H9 (cell line): ENCODE results near the gene TBC1D22A. TPM values are rescaled to one million over a fixed set of nuclear protein-coding genes. Genes with fewer than 3 reads are reported as not detected.

Experiments used
- DNase-seq: peaks from one replicate; pipeline ENCODE4 v3.0.0-alpha.2; 2017
- H2AFZ ChIP-seq: one replicate; pipeline ENCODE4 v1.6.1; 2013; ENCODE audit warnings: mild to moderate bottlenecking, low read length, control low read depth, moderate library complexity
- H2AK5ac ChIP-seq: 2 replicates; pipeline ENCODE4 v1.6.1; 2013; ENCODE audit warnings: low read length, control low read depth, mixed read lengths; ENCODE audit not compliant: insufficient read length
- H2BK120ac ChIP-seq: one replicate; pipeline ENCODE4 v1.6.1; 2013; ENCODE audit warnings: low read depth, mild to moderate bottlenecking, low read length, control low read depth, inconsistent platforms; ENCODE audit not compliant: poor library complexity, severe bottlenecking
- H2BK12ac ChIP-seq: 2 replicates; pipeline ENCODE4 v1.6.1; 2013; ENCODE audit warnings: low read length, control low read depth, mixed read lengths, low read depth; ENCODE audit not compliant: insufficient read length
- H2BK15ac ChIP-seq: 2 replicates; pipeline ENCODE4 v1.6.1; 2013; ENCODE audit warnings: low read depth, low read length, control low read depth
- H2BK20ac ChIP-seq: one replicate; pipeline ENCODE4 v1.6.1; 2013; ENCODE audit warnings: low read depth, mild to moderate bottlenecking, low read length, control low read depth, inconsistent platforms; ENCODE audit not compliant: poor library complexity, severe bottlenecking
- H2BK5ac ChIP-seq: 2 replicates; pipeline ENCODE4 v1.6.1; 2013; ENCODE audit warnings: low read length, control low read depth, mixed read lengths; ENCODE audit not compliant: insufficient read length
- H3K14ac ChIP-seq: 2 replicates; pipeline ENCODE4 v1.6.1; 2013; ENCODE audit warnings: low read length, control low read depth; ENCODE audit not compliant: insufficient read depth
- H3K18ac ChIP-seq: 2 replicates; pipeline ENCODE4 v1.6.1; 2013; ENCODE audit warnings: low read depth, mild to moderate bottlenecking, mixed read lengths, low read length, control low read depth; ENCODE audit not compliant: insufficient read length
- H3K23ac ChIP-seq: 2 replicates; pipeline ENCODE4 v1.6.1; 2013; ENCODE audit warnings: low read length, control low read depth, mixed read lengths, low read depth; ENCODE audit not compliant: insufficient read length
- H3K23me2 ChIP-seq: 2 replicates; pipeline ENCODE4 v1.6.1; 2013; ENCODE audit warnings: low read depth, mild to moderate bottlenecking, mixed read lengths, low read length, control low read depth; ENCODE audit not compliant: insufficient read length, poor library complexity, severe bottlenecking
- H3K27ac ChIP-seq: 2 replicates; pipeline ENCODE4 v1.5.1; 2013; ENCODE audit warnings: low read length, control low read depth, mixed read lengths, low read depth; ENCODE audit not compliant: insufficient read length
- H3K27me3 ChIP-seq: 2 replicates; pipeline ENCODE4 v1.6.1; 2013; ENCODE audit warnings: low read length, control low read depth, inconsistent platforms; ENCODE audit not compliant: insufficient read depth
- H3K4ac ChIP-seq: 2 replicates; pipeline ENCODE4 v1.6.1; 2013; ENCODE audit warnings: low read depth, mild to moderate bottlenecking, control low read depth, inconsistent platforms, low read length, moderate library complexity
- H3K4me1 ChIP-seq: 2 replicates; pipeline ENCODE4 v1.6.1; 2013; ENCODE audit warnings: low read length, control low read depth, inconsistent platforms; ENCODE audit not compliant: insufficient read depth
- H3K4me2 ChIP-seq: 2 replicates; pipeline ENCODE4 v1.6.1; 2013; ENCODE audit warnings: low read length, control low read depth, mixed read lengths; ENCODE audit not compliant: insufficient read length, insufficient read depth
- H3K56ac ChIP-seq: 2 replicates; pipeline ENCODE4 v1.6.1; 2013; ENCODE audit warnings: low read depth, mild to moderate bottlenecking, mixed read lengths, low read length, control low read depth; ENCODE audit not compliant: insufficient read length
- H3K79me1 ChIP-seq: 2 replicates; pipeline ENCODE4 v1.6.1; 2013; ENCODE audit warnings: low read depth, mild to moderate bottlenecking, moderate library complexity, low read length, control low read depth, inconsistent platforms; ENCODE audit not compliant: insufficient read depth, poor library complexity, severe bottlenecking
- H3K79me2 ChIP-seq: 2 replicates; pipeline ENCODE4 v1.6.1; 2013; ENCODE audit warnings: low read length, control low read depth, inconsistent platforms; ENCODE audit not compliant: insufficient read depth
- H3K9ac ChIP-seq: 2 replicates; pipeline ENCODE4 v1.6.1; 2013; ENCODE audit warnings: low read length, control low read depth, mixed read lengths; ENCODE audit not compliant: insufficient read length; ENCODE audit errors: extremely low read depth
- H3K9me3 ChIP-seq: one replicate; pipeline ENCODE4 v1.6.1; 2013; ENCODE audit warnings: low read depth, low read length, inconsistent platforms; ENCODE audit not compliant: control insufficient read depth
- H3T11ph ChIP-seq: one replicate; pipeline ENCODE4 v1.6.1; 2013; ENCODE audit warnings: mild to moderate bottlenecking, low read length, control low read depth, inconsistent platforms
- H4K20me1 ChIP-seq: one replicate; pipeline ENCODE4 v1.6.1; 2013; ENCODE audit not compliant: control insufficient read depth, insufficient read length, insufficient read depth
- H4K5ac ChIP-seq: 2 replicates; pipeline ENCODE4 v1.6.1; 2013; ENCODE audit warnings: low read depth, mild to moderate bottlenecking, mixed read lengths, low read length, control low read depth; ENCODE audit not compliant: insufficient read length
- H4K8ac ChIP-seq: replicated peaks from 2 replicates; pipeline ENCODE4 v1.6.1; 2013; ENCODE audit warnings: low read length, control low read depth, mixed read lengths, low read depth; ENCODE audit not compliant: insufficient read length
- H4K91ac ChIP-seq: 2 replicates; pipeline ENCODE4 v1.6.1; 2013; ENCODE audit warnings: low read depth, mild to moderate bottlenecking, moderate library complexity, mixed read lengths, low read length, control low read depth; ENCODE audit not compliant: insufficient read length
- H3K27ac Mint-ChIP-seq, 3 experiments: 2 replicates in 2 of 3; 3 replicates in 1 of 3; pipeline ENCODE4 v1.8.0; 2020 to 2021; ENCODE audit warnings: mixed read lengths in 3 of 3, mild to moderate bottlenecking in 1 of 3, moderate library complexity in 1 of 3
- H3K27me3 Mint-ChIP-seq: 2 replicates; pipeline ENCODE4 v1.8.0; 2021; ENCODE audit warnings: low read depth, mild to moderate bottlenecking, moderate library complexity, mixed read lengths
- H3K36me3 Mint-ChIP-seq, 3 experiments: 2 replicates in 2 of 3; 3 replicates in 1 of 3; pipeline ENCODE4 v1.8.0; 2020 to 2021; ENCODE audit warnings: low read depth in 3 of 3, mixed read lengths in 3 of 3; ENCODE audit not compliant: insufficient read depth in 1 of 3
- H3K4me1 Mint-ChIP-seq, 2 experiments: 2 replicates each; pipeline ENCODE4 v1.8.0; 2020; ENCODE audit warnings: mixed read lengths in 2 of 2
- H3K4me3 Mint-ChIP-seq, 2 experiments: 2 replicates in 1 of 2; 3 replicates in 1 of 2; pipeline ENCODE4 v1.8.0; 2020 to 2021; ENCODE audit warnings: mild to moderate bottlenecking in 2 of 2, mixed read lengths in 2 of 2, moderate library complexity in 1 of 2
- H3K9me3 Mint-ChIP-seq, 2 experiments: 2 replicates in 1 of 2; 3 replicates in 1 of 2; pipeline ENCODE4 v1.8.0; 2020; ENCODE audit warnings: mild to moderate bottlenecking in 2 of 2, mixed read lengths in 2 of 2, moderate library complexity in 1 of 2
- WGBS: extraction: QIAGEN DNeasy Blood & Tissue Kit; methylation state at CpG from one replicate; pipeline ENCODE4 v1.1.7; 2013; ENCODE audit warnings: missing lambda C conversion rate, low lambda C conversion rate, mixed read lengths; ENCODE audit not compliant: insufficient read length; ENCODE audit errors: extremely low coverage; 5-methylcytosine and 5-hydroxymethylcytosine counted together
- total RNA-seq: library from RNA; stranded (reverse); gene quantifications from 2 replicates; pipeline ENCODE4 v1.2.1, GENCODE V29; 2021
- TF ChIP-seq, protein P1 (sequence below): fragments of 200-600 bp; sonication (generic); conservative IDR thresholded peaks from 3 replicates; pipeline ENCODE4 v1.8.0; 2021; ENCODE audit warnings: antibody characterized with exemption, mild to moderate bottlenecking

Gene TBC1D22A
- total RNA-seq, 1 experiment from 2014 or later = 20.8 TPM

DNA sequence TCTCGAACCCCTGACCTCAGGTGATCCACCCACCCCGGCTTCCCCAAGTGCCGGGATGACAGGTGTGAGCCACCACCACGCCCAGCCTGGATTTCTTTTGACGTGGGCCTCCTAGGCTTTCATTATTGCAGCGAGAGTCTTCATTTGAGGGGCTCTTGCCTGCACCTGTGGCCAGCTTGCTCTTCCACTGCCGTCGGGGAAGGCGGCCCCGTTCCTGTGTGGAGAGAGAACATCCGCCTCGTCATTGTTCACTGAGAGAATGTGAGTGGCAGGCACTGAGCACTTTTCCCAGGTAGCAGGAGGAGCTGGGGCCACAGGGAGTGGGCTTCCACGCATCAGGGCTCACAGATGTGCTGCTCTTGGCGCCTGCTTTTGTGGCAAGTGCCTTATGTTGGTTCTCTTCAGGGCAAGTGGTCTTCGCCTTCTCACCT lies 365.0 kb downstream of the TBC1D22A start:
- Histone ChIP-seq H2BK20ac (no peak overlapping the region), H2AK5ac (no peak overlapping the region), H3K27ac (no peak overlapping the region), H3K79me1 (no peaks in the 10 kb centered on the region), H3T11ph (no peak overlapping the region), H3K4ac (no peak overlapping the region), H3K9ac (no peak overlapping the region), H3K4me2 (no peak overlapping the region), H3K14ac (no peak overlapping the region), H4K20me1 (no peaks in the 10 kb centered on the region), H3K23ac (no peak overlapping the region), H2BK120ac (no peak overlapping the region), H3K79me2 (no peaks in the 10 kb centered on the region), H3K18ac (no peak overlapping the region), H4K91ac (no peak overlapping the region), H4K5ac (no peak overlapping the region), H3K4me1 (no peaks in the 10 kb centered on the region), H4K8ac (no peak overlapping the region), H3K23me2 (no peaks in the 10 kb centered on the region), H3K9me3 (no peaks in the 10 kb centered on the region), H2BK15ac (no peak overlapping the region), H2BK12ac (no peak overlapping the region), H2BK5ac (no peak overlapping the region), H3K56ac (no peak overlapping the region), H3K27me3 (no peaks in the 10 kb centered on the region), H2AFZ (no peak overlapping the region)
- Mint-ChIP-seq H3K27ac (no peak overlapping the region), H3K36me3 (peaks cover 0 to 7% (median 2%) of the 10 kb centered on the region in 3 experiments; a peak in 4 of 7 replicates), H3K4me1 (peaks cover 9 to 23% of the 10 kb centered on the region in 2 experiments; a peak in 3 of 4 replicates), H3K4me3 (no peak overlapping the region), H3K27me3 (peaks cover under 1% of the 10 kb centered on the region), H3K9me3 (peaks cover 0 to 2% of the 10 kb centered on the region in 2 experiments; a peak in 1 of 5 replicates)
- no CpG with 5 or more reads among the region's 15 CpGs for WGBS
- TF ChIP-seq, protein P1, sequence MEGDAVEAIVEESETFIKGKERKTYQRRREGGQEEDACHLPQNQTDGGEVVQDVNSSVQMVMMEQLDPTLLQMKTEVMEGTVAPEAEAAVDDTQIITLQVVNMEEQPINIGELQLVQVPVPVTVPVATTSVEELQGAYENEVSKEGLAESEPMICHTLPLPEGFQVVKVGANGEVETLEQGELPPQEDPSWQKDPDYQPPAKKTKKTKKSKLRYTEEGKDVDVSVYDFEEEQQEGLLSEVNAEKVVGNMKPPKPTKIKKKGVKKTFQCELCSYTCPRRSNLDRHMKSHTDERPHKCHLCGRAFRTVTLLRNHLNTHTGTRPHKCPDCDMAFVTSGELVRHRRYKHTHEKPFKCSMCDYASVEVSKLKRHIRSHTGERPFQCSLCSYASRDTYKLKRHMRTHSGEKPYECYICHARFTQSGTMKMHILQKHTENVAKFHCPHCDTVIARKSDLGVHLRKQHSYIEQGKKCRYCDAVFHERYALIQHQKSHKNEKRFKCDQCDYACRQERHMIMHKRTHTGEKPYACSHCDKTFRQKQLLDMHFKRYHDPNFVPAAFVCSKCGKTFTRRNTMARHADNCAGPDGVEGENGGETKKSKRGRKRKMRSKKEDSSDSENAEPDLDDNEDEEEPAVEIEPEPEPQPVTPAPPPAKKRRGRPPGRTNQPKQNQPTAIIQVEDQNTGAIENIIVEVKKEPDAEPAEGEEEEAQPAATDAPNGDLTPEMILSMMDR = no peak
- no peak for DNase-seq
